ENCODE measurements around the gene BARD1. TPM values are rescaled to one million over a fixed set of nuclear protein-coding genes. Genes with fewer than 3 reads are reported as not detected.

BARD1 gene
- total RNA-seq, 4 donors from 2014 or later = 14.9 to 24.1 (median 19.6) TPM

- WGBS = 87% methylated on average over 2 of the region's 2 CpGs
- intact Hi-C loops (cut with DNase I) = no loop called here
- H3K4me1 ChIP-seq = peaks cover 0 to 3% (median 0%) of the 10 kb centered on the region in 4 donors
- no peaks in the 10 kb centered on the region for H3K27me3 ChIP-seq
- no peak overlapping the region for H3K4me3 ChIP-seq
- peaks cover 0 to 36% (median 4%) of the 10 kb centered on the region in 4 donors for H3K36me3 ChIP-seq
- TF ChIP-seq CTCF (IDR thresholded peaks at IDR 0.05) (no peak), EP300 (IDR thresholded peaks at IDR 0.05) (no peak), POLR2AphosphoS5 (IDR thresholded peaks at IDR 0.05) (no peak), POLR2A (IDR thresholded peaks at IDR 0.05; ENCODE audit: low read depth) (no peak)
- DNase-seq (ENCODE audit: extremely low spot score) = no peak
- H3K9me3 ChIP-seq = no peaks in the 10 kb centered on the region
- H3K27ac ChIP-seq (replicated peaks in 1 of 4) = no peak overlapping the region
These were observed 59.0 kb downstream of the BARD1 start for GRCh38 chr2:214750529-214750928.

- Histone ChIP-seq H3K9me3 (no peaks in the 10 kb centered on the region), H3K36me3 (peaks cover 9 to 52% (median 10%) of the 10 kb centered on the region in 4 donors), H3K27ac (replicated peaks in 1 of 4) (no peak overlapping the region), H3K27me3 (no peaks in the 10 kb centered on the region), H3K4me3 (no peak overlapping the region), H3K4me1 (peaks cover 0 to 3% (median 0%) of the 10 kb centered on the region in 4 donors)
- intact Hi-C loops (cut with DNase I) = no loop called here
- no peak for TF ChIP-seq EP300 (IDR thresholded peaks at IDR 0.05)
- no peak for DNase-seq (ENCODE audit: extremely low spot score)
These were observed 61.5 kb downstream of the BARD1 start for GRCh38 chr2:214747992-214748391.

- peaks cover 8 to 28% (median 10%) of the 10 kb centered on the region in 4 donors for H3K36me3 ChIP-seq
- H3K27me3 ChIP-seq = no peaks in the 10 kb centered on the region
- DNase-seq (ENCODE audit: extremely low spot score) = no peak
- H3K27ac ChIP-seq (replicated peaks in 1 of 4) = no peak overlapping the region
- H3K4me1 ChIP-seq = no peaks in the 10 kb centered on the region
- TF ChIP-seq POLR2AphosphoS5 (IDR thresholded peaks at IDR 0.05) = no peak
- no peak for TF ChIP-seq POLR2A (IDR thresholded peaks at IDR 0.05; ENCODE audit: low read depth)
- no peak for TF ChIP-seq CTCF (IDR thresholded peaks at IDR 0.05)
- TF ChIP-seq EP300 (IDR thresholded peaks at IDR 0.05) = no peak
- no peaks in the 10 kb centered on the region for H3K9me3 ChIP-seq
- no peak overlapping the region for H3K4me3 ChIP-seq
- 100% methylated on average over 1 of the region's 1 CpG for WGBS
- intact Hi-C loops (cut with DNase I) = no loop called here
These were observed 67.4 kb downstream of the BARD1 start for GRCh38 chr2:214742119-214742518.

GRCh38 chr2:214740867-214741395, 68.6 kb downstream of the BARD1 start:
- no peak for DNase-seq (ENCODE audit: extremely low spot score)
- intact Hi-C loops (cut with DNase I) = no loop called here
- Histone ChIP-seq H3K4me1 (no peaks in the 10 kb centered on the region), H3K27me3 (no peaks in the 10 kb centered on the region), H3K27ac (replicated peaks in 1 of 4) (no peak overlapping the region), H3K4me3 (no peak overlapping the region), H3K9me3 (no peaks in the 10 kb centered on the region), H3K36me3 (peaks cover 8 to 28% (median 10%) of the 10 kb centered on the region in 4 donors)
- TF ChIP-seq EP300 (IDR thresholded peaks at IDR 0.05) = no peak
- TF ChIP-seq CTCF (IDR thresholded peaks at IDR 0.05) = no peak
- TF ChIP-seq POLR2AphosphoS5 (IDR thresholded peaks at IDR 0.05) = no peak
- TF ChIP-seq POLR2A (IDR thresholded peaks at IDR 0.05; ENCODE audit: low read depth) = no peak
- 80% methylated on average over 1 of the region's 1 CpG for WGBS

- H3K27ac ChIP-seq (replicated peaks in 1 of 4) = no peak overlapping the region
- intact Hi-C loops (cut with DNase I) = no loop called here
- 90% methylated on average over 3 of the region's 3 CpGs for WGBS
- no peaks in the 10 kb centered on the region for H3K27me3 ChIP-seq
- no peak for TF ChIP-seq CTCF (IDR thresholded peaks at IDR 0.05)
- no peak for TF ChIP-seq EP300 (IDR thresholded peaks at IDR 0.05)
- no peak for TF ChIP-seq POLR2AphosphoS5 (IDR thresholded peaks at IDR 0.05)
- TF ChIP-seq POLR2A (IDR thresholded peaks at IDR 0.05; ENCODE audit: low read depth) = no peak
- no peak overlapping the region for H3K4me3 ChIP-seq
- DNase-seq (ENCODE audit: extremely low spot score) = no peak
- H3K4me1 ChIP-seq = no peaks in the 10 kb centered on the region
- H3K9me3 ChIP-seq = no peaks in the 10 kb centered on the region
- H3K36me3 ChIP-seq = peaks cover 0 to 7% (median 3%) of the 10 kb centered on the region in 4 donors
These were observed 72.3 kb downstream of the BARD1 start for GRCh38 chr2:214737188-214737587.
